Measurements from ENCODE around the gene IQCF5.
"Not testable (repeated sequence)": the region's sequence is repeated elsewhere in the genome, so short reads cannot be mapped to it uniquely, and the experiment has no call there.

Gene IQCF5

GRCh38 chr3:51862886-51863285 lies 12.5 kb downstream of the IQCF5 start:
- no peak for DNase-seq

DNA sequence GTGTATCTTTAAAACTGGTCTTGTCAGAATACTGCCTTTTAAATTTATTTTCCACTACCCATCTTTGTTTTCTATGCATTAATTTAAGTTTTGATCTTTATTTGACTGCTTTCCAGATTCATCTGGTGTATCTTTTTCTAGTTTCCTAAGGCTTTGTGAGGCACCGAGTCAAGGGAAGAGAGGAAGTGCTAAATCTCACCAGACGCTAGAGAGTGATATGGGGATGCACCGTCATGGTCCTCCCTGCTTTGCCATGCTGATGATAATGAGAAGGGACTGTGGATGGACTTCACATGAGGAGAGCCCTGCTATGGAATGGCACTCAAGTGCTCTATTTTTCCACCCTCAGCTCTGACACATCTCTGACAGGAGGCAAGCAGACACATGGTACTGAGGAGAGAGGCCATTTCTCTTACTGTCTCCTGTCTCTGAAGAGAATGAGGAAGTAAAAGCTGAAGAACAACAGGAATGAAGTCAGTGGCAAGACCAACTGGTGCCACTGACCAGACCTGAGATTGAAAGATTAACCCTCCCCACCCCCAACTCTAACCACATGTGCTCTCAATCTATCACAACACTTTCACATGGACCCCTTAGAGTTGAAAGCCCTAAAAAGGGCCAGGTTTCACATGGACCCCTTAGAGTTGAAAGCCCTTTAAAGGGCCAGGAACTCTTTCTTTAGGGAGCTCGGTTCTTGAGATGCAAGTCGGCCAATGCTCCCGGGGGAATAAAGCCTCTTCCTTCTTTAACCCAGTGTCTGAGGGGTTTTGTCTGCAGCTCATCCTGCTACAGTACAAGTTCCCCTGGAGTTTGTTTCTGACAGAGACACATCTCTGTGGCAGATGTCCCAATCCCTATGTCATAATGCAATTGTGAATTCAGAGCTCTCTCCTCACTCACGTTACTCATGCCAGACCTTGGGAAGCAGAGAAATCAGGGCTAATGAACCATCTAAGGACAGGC lies 14.4 kb downstream of the IQCF5 start, which contains the start of gene IQCF2:
TSS of gene IQCF2 (plus strand) at position 913 of the 963 bp plus-strand sequence. CDS start 52 bp downstream, outside the sequence.
- DNase-seq: no peak

DNA sequence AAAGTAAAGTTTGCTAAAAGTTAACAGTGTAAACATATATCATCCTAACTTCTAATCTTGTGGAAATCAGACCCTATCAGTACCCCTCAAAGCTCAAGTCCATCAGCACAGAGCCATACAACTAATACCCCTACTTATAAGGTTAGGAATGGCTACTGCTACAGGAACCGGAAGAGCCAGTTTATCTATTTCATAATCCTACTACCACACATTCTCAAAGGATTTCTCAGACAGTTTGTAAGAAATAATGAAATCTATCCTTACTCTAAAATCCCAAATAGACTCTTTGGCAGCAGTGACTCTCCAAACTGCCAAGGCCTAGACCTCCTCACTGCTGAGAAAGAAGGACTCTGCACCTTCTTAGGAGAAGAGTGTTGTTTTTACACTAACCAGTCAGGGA lies 20.0 kb downstream of the IQCF5 start:
- not testable (repeated sequence) for DNase-seq

- DNase-seq: no peak
These were observed 30.3 kb downstream of the IQCF5 start for GRCh38 chr3:51845129-51845528.

DNA sequence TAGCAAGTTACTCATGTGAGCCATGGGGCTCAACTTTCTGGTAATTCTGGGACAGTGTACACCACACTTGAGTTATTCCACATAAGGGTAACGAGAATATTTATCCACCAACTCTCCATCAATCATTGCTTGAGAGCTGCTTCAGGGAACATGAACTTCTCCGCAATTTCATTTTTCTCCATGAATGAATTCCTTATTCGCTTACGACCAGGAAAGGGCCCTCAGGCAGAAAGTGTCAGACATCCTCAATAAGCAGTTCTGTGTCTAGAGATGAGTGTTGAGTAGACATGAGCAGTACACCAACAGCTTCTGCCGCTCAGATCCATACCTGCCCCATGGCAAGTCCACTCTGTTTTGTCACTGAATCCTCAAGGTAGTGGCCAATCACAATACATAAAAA lies 38.8 kb downstream of the IQCF5 start:
- DNase-seq: no peak

DNA sequence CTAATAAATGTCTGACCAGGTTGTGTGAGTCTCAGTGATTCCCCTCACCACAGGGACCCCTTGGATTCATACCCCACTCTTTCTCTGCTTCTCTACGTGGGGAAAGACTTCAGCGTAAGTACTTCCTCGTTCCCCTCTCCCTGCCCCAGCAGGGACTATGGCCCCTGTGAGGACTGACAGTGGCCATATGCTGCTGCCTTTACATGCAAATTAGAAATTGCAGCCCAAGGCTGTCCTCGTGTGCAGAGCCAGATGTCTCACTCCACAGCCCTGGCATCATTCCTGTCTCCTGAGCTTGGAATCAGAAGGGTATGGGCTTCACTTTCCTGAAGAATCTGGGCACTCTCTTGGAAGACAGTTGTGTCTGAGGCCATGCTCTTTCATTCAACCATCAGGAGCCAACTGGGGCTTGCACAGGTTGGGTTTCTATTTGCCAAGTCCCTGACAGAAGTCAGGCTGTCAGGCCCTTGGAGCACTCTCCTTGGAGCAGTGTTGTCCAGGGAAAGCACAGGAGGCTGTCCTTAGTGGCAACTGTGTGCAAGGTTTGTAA lies 44.5 kb downstream of the IQCF5 start:
- no peak for DNase-seq

GRCh38 chr3:51830345-51830744 lies 45.1 kb downstream of the IQCF5 start:
- no peak for DNase-seq

GRCh38 chr3:51828297-51828696 lies 47.1 kb downstream of the IQCF5 start:
- no peak for DNase-seq

All from activated CD4-positive, alpha-beta T cell treated with anti-CD3 and anti-CD28 coated beads, Interleukin-2, amount 50 U/mL, for 48 hours (primary cell).